SU-DHL-6 (cell line): Measurements from ENCODE around the gene DDB1.

Experiments used
- CTCF ChIP-seq: fragments of 200-600 bp; sonication (generic); IDR thresholded peaks from one replicate; pipeline ENCODE4 v1.5.1; 2017; ENCODE audit warnings: antibody characterized with exemption, mild to moderate bottlenecking, low read length, moderate library complexity; ENCODE audit not compliant: insufficient read depth, poor library complexity, severe bottlenecking
- EZH2phosphoT487 ChIP-seq: fragments of 200-600 bp; sonication (generic), shearing (Covaris generic); conservative IDR thresholded peaks from 2 replicates; pipeline ENCODE4 v1.6.1; 2018; ENCODE audit warnings: mild to moderate bottlenecking, antibody characterized with exemption, low read length, moderate library complexity, mixed read lengths

GRCh38 chr11:61329871-61330270 is 3.0 kb downstream of the DDB1 start:
- TF ChIP-seq CTCF (no peak), EZH2phosphoT487 (no peak)
